ENCODE measurements around the gene TCTA.

GRCh38 chr3:49411535-49411967 is 672 bp upstream of the TCTA start:
- no peak for TF ChIP-seq CTCF (conservative IDR thresholded peaks at IDR 0.05; ENCODE audit: low read depth, low read length)
- no peak for TF ChIP-seq EZH2phosphoT487 (IDR thresholded peaks at IDR 0.05; ENCODE audit: borderline replicate concordance, low read length)

Measured in PC-3 (cell line).